Daoy (cell line): ENCODE measurements around the gene IL5RA. TPM values are rescaled to one million over a fixed set of nuclear protein-coding genes. Genes with fewer than 3 reads are reported as not detected.

Source experiments
- DNase-seq: peaks from one replicate; pipeline ENCODE4 v3.0.0-alpha.2; 2015; ENCODE audit warnings: low read depth
- total RNA-seq: library from RNA; depleted of rRNA; stranded (reverse); fragments of >200 nt; shearing (Covaris generic); gene quantifications from 2 replicates; pipeline ENCODE4 v1.2.3, GENCODE V29; 2014; rRNA removed

Gene IL5RA, protein sequence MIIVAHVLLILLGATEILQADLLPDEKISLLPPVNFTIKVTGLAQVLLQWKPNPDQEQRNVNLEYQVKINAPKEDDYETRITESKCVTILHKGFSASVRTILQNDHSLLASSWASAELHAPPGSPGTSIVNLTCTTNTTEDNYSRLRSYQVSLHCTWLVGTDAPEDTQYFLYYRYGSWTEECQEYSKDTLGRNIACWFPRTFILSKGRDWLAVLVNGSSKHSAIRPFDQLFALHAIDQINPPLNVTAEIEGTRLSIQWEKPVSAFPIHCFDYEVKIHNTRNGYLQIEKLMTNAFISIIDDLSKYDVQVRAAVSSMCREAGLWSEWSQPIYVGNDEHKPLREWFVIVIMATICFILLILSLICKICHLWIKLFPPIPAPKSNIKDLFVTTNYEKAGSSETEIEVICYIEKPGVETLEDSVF
- 0.80 TPM in 1 of 2 replicates, not detected in the other for total RNA-seq

DNA sequence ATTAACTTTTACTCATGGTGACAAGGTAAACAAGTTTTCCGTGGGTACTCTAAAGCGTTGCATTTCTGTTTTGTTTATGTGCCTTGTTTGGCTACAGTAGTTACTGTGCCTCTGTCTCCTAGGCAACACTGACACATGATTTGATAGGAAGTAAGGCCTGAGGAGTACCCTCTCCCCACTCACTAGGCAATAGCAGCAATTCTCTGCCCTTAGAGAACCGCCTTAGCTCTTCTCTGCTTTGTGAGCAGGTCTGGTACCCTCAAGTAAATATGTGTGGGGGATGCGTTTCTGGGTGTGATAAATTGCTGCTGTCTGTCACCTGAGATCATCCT lies at the start of gene IL5RA:
Gene IL5RA, minus strand, starts transcription at position 76 of the 332 bp plus-strand sequence. CDS start 5,390 bp downstream, outside the sequence.
- peak; percentile 12 for DNase-seq

DNA sequence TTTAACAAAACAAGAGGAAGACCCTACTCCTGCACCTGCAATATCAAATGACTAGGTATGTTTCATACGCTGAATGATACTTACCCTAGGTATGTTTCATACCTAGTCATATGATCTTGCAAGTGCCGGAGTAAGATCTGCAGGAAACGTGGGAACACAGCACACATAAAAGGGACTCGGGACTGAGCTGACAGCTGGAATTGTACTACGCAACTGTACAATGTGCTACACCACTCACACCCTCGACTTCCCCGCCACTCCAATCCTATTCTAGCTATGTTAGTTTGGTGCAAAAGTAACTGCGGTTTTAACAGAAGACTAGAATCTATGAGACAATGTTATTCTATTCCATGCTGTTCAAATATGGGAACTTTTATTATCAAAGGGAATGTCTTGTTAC lies 47.3 kb upstream of the IL5RA start:
- no peak for DNase-seq

DNA sequence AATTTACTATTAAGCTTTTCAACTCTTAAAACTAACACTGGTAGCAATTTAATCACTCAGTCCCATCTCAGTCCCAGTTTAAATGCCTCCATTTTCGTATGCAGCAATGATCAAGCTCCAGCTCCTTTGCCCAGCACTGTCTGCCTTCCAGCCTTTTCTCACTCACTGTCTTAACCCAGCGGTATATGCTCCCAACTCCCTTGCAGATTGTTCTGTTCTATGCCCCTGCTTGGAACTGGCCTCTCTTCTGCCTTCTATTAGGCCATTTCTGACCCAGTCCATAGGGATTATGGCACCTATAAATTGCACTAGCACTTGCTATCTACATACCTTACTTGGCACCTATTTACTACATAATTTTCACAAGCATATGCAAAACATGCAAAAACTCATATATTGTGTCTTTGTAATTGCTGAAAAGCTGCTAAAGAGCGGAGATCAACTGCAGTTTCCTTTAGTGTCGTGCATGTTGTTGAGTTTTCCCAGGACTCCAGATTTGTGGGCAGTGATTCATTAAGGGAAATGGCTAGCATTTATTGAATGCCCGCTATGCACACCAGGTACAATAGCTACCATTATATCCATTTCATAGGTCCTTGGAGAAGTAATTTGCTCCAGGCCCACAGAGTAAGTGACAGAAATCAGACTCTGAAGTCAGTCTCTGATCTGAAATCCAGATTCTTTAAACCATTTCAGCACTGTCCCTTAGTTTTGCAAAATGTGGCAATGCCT lies 44.9 kb upstream of the IL5RA start:
- no peak for DNase-seq

DNA sequence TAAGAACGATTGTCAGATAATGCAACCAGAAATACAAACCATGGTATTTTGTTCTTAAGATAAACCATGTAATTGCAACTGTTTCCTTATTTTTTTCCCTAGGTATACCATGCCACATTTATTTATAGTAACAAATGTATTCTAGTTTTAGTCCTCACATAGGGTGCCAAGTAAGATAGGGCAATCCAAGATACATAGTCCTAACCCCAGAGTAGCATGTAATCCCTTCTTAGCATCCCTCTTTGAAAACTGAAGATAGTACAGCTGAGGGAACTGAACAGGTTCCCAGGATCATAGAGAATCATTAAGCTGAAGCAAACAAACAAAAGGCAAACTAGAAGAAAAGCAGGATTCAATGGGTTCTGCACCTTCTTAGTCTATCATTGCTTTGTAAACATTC lies 41.3 kb upstream of the IL5RA start:
- DNase-seq: no peak

DNA sequence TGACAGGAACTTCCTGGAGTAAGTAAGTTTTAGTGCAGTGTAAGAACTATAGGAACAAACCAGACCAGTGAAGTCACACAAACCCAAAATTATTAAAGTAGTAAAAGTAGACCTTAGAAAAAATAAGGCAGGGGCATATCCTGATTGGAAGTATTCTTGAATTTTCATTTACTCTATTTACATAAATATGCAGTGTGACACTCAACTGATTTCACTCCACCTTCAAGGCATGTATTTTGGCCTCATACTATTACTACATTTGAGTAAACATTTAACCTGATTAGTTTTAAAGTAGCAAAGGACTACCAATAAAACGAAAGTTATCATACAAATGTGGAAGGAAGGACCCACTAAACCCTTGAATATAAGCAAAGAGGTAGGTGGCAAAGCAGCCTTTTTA lies 39.4 kb upstream of the IL5RA start:
- no peak for DNase-seq

DNA sequence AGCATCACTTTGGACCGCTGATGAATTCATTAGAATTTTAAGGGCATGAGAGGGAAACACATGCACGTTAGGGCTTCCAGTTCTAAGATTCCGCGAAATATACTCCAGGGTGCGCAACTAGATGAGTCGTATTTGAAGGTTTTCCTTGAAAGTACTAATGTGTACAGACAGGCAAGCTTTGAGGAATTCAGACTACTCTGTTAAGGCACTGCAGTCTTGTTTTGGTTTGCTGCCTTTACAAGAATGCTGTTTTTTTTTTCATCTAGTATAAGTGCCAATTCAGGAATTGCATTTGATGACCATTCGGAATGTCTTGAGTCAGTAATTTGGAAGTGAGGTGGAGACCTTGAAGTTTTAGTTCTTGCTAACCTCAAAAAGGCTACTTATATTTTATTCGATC lies 35.7 kb upstream of the IL5RA start:
- DNase-seq: no peak

DNA sequence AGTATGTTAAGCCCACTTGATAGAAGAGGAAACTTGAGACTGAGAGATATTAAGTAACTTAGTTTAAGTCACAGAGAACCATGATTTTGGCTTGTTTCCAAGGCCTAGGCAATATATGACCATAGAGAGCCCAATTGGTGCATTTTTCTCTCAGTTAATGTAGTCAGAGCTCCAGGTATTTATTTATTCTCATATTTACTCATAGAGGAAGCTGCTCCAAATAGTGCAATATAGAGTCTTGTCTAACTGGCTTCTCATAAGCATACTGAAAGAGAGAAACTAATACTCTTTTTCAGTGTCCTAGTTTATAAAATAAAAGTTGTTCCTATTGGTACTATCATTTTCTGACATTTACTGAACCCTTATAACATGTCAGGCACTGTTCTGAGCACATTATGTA lies 31.8 kb upstream of the IL5RA start:
- no peak for DNase-seq

DNA sequence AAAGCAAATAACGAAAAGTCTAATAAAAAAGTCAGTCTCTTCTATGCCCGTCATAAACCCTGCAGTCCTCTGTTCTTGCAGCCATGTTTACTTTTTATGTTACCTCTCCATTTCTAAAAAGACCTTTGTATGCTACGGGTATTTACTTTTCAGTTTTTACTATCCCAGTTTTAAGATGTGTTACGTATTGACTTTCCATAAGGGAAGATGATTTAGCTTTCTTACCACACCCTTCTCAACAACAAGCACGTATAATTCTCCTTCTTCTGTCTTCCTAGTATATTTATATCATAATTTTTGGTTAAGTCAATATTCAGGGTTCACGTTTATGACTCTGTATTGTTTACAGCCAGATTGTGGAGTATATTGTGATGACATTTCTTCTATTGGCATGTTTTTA lies 27.4 kb upstream of the IL5RA start:
- no peak for DNase-seq

DNA sequence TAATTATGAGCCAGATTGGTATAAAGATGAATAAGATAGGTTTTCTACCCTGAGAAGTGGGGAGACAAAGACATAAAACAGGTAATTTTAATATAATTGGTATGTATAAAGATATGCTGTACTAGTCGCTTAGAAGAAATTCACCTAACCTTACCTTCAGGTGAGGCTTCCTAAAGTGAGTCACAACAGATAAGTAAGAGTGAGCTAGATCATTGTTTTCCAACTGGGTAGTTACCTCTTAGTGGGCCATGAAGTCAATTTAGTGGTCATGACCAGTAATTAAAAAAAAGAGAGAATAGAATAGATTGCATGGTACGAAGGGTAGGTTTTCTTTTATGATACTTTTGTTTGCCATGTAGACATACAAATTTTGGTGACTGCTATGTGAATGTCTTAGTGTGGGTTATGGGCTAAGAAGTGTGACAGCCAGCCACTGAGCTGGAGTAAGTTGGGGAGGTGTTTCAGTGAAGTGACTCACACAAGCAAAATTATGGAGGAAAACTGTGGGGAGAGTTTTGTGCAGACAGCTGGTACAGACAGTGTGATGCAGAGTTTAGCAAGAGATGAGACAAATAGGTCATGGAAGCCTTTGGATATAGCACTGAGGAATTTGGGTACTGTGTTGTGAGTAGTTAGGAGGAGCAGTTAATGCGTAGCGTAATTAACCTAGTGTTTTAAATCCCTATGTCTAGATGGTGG lies 24.7 kb upstream of the IL5RA start:
- DNase-seq: no peak

DNA sequence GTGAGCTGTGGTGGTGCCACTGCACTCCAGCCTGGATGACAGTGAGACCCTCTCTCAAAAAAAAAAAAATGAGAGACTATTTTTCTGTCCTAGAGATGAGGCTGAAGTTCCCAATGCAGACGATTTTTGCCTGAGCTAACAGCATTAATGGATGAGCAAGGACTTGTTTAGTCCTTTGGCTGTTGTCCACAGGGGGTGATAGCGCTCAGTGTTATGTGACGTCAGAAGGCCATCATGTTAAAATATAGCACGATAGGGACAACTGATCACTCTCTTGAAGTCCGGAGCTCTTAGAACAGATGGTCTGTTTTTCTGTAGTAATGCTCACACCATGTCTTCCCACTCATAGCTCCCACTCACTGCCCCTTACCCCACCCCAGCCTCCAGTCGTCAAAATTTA lies 23.3 kb upstream of the IL5RA start:
- no peak for DNase-seq

DNA sequence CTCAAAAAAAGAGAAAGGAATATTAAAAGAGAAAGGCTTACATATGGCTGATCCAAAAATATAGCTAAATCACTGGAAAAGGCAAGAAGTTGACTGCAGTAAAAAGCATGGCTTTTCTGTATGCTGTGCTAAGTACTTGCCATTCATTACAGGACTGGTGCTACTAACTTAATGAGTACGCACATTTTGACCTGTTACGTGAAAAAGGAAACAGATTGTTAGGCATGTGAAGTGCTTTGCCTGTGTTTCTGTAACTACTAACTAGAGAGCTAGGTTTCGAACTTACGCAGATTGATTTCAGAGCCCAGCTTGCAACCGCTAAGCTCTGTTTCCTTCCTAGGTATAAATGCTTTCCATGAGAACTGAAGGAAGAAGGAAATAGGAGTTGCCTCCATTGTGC lies 19.4 kb upstream of the IL5RA start:
- no peak for DNase-seq

DNA sequence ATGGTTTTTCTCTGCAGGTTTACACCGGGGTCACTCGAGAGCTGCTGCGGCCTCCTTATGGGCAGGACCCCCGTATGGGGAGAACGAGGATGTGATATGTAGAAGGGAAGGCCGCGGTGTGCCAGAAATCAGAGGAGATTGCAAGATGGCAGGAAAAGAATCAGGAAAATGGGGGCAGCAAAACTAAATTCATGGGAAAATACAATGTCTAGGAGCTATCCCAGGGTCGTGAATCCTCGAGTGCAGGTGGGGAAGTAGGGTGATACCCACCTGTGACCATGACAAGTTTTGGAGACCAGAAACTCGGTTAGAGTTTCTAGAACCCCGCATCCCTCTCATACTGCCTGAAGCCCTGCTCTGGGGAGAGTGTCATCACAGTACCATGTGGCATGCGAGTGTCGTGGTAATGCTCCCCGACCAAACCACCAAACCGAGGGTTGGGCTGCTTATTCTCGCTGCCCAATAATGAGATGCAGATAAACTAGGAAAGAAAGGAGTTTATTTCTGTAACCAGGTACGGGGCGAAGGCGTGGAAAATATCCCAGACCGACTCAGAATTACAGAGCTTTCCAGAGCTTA lies 17.3 kb upstream of the IL5RA start:
- DNase-seq: peak; percentile 9

DNA sequence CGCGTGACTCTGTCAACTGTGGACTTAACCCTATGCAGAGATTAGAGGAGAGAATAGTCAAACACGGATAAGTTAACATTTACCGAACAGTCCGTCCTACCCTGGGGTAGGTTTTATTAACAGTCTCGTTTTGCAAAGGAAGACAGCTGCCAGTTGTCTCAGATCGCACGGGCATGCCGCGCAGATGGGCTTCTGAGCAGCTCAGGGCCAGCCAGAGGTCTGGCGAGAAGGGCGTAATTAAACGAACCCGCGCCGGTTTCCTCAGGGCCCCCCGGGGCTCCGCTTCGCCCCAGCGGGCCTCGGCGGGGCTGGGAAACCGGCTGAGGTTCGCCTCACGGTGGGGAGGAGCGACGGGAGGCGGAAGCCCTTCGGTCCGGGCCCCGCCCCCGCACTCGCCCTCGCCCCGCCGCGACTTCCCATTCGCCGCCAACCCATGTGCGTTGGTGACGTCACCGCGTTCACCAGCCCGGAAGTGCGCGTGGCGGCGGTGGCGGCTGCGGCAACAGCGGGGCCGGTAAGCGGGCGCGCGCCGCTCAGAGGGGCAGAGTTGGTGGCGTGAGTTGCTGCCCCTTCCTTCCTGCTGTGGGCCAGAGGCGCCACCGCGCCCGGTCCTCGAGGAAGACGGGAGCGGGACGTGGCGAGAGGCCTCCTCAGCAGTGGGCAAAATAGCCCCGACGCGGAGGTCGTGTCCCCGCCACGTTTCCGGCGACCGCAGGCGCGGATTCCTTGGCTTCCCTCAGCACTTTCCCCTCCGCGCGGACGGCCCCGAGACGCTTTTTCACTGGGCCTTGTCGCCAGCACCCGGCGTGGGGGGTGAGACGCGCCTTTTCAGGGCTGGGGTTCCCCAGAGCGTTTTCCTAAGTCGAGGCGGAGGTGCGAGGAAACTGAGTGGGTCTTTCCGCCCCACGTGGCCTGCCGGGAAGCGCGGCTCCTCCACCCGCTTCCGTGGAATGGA lies 16.6 kb upstream of the IL5RA start, which contains the start of gene TRNT1:
Gene TRNT1, plus strand, starts transcription at position 464 of the 955 bp plus-strand sequence. CDS start 2,101 bp downstream, outside the sequence.
- peak; percentile 96 for DNase-seq

DNA sequence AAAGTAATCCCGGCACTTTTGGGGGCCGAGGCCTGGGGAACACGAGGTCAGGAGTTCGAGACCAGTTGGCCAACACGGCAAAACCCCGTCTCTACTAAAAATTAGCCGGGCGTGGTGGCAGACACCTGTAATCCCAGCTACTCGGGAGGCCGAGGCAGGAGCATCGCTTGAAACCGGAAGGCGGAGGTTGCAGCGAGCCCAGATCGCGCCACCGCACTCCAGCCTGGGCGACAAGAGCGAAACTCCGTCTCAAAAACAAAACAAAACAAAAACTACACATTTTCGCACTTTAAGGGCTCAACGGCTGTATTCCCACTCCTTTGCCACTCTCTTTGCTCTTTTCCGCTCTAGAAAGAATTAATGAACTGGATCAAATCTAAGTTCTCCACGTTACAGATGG lies 15.8 kb upstream of the IL5RA start:
- DNase-seq: no peak

DNA sequence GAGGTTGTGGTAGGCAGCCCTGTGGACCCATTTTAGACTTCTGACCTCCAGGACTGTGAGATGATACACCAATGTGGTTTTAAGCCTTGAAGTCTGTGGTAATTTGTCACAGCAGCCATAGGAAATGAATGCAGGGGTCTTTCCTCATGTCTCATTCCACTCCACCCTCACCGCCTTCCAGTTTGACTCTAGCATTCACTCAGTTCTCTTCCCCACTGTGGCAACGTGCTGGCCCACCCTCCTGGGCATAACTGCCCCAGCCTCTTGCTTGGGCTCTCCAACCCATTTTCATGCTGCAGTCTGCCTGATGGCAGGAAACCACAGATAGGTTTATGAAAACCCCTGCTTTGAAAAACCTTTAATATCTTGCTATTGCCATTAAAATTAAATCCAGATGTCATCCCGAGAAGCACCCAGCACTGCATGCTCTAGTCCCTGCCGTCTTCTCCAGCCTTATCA lies 9.2 kb upstream of the IL5RA start:
- peak; percentile 22 for DNase-seq

DNA sequence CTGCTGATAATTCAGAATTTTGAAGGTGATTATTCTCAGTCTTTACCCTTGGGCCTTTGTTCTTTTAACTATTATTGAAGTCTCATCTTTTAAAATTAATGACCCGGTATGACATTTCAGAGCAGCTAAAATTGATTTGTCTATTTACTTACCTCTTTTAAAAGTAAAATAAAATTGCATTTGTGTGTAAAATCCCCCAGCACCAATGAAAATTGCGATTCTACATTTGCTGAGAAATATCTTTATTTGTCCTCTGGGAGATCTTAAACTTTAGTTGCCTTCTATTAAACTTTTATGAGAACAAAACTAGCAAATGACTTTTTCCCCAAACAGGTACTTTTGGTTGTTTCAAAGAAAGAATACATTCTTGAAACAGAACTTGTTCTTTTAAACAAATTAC lies 7.5 kb upstream of the IL5RA start:
- no peak for DNase-seq

DNA sequence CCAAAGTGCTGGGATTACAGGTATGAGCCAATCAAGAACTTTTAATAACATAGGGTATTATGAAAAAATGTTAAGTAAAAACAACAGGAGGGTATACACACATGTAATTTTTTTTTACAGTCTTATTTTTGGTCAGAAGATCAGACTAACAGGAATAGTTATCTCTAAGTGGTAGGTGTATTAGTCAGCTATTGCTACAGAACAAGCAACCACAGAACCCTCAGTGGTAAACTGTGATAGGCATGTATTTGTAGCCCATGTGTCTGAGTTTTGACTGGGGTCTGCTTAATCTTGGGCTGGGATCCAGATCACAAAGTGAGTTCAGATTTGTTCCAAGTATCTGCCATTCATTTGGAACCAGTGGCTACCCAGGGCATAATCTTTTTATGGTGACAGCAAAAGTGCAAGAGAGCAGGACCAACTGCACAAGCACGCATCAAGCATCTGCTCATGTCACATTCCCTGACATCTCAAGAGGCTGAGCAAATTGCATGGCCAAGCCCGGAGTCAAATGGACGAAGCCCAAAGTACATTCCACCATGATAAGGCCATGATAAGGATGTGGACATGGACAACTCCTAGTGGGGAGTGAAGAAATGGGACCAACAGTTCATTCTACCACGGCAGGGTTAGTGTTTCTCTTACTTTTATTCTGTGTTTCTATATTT lies 3.0 kb upstream of the IL5RA start:
- DNase-seq: no peak

DNA sequence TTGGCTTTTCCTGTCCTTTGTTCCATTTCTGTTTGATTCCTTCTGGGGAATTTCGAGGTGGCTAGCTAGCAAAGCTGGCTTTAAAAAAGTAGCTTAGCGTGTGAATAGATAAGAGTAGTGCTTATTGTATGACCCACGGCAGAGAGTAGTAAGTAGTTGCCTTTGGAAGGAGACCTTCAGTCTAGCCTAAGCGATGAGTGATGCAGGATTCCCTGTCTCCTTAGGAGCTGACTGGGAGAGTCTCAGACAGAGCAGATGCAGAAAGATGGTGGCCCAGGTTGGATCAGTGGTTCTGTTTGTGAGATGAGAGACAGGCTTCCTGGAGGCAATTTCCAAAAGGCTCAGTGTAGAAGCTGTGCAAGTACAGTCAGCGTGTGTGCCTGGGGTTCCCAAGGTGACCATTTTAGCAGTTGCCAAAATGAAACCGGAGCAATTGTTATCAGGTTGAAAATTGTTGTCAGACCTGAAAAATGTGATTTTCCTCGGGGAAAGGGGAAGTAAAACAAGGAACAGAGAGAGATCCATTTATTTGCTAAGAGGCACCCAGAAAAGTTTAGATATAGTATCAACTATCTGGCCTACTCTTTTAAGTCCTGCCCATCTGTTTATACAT lies 681 bp upstream of the IL5RA start:
- peak; percentile 24 for DNase-seq

DNA sequence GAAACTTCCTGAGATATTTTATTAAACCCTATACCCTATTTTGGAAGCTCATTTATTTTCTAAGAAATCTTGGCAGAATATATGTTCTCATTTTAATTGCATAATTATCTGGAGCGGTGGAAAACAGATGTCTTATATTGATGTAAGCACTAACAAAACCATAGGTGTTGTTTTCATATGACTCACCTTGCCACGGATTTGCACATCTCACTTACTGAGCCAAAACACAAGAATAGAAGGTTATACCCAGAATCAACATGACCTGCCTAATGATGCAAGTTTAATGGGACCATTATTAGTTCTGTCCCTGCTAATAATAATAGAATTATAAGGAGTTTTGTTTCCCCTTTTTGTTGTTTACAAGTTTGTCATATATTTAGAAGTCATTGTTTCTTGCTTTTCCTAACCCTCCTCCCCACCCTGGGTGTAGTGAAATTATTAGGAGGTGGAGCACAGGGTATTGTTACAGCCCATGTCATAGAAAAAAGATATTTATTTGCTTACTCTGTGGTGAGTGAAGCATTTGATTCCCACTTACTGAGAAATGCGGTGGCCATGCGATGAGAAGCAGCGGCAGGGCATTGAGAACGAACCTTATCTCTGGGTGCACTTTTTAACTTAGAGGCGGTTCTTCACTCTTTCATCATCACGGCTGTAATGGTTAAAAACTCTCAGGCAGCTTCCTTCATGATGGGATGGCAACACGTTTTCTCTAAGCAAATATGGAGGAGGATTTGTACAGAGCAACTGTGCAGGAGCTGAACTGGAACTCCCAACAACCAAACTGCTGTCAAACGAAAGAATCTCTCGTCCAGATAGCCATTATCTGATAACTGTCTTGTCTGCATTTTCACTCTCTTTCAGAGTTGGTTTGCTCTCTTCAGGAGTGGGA lies 521 bp downstream of the IL5RA start:
- no peak for DNase-seq
